NCI-H524 treated with DMSO at 0.1 percent for 48 hours (cell line): ENCODE data around the gene ADAM23.
"Not testable (repeated sequence)": the region's sequence is repeated elsewhere in the genome, so short reads cannot be mapped to it uniquely, and the experiment has no call there.

Source experiments
- DNase-seq: peaks from one replicate; lab custom pipeline; 2025; lab: John Stamatoyannopoulos, UW

Gene ADAM23

GRCh38 chr2:206442833-206443734 is at the start of gene ADAM23:
ADAM23 (plus strand) TSS chr2:206443532; CDS start chr2:206443867, 335 bp downstream.
- no peak for DNase-seq

- no peak for DNase-seq
These were observed 47.1 kb upstream of the ADAM23 start for GRCh38 chr2:206396211-206396610.

- not testable (repeated sequence) for DNase-seq
These were observed 40.3 kb upstream of the ADAM23 start for GRCh38 chr2:206402956-206403569.

- DNase-seq, result no peak
These were observed 34.7 kb upstream of the ADAM23 start for GRCh38 chr2:206408323-206409320.

GRCh38 chr2:206410714-206411113 is 32.6 kb upstream of the ADAM23 start:
- DNase-seq, result no peak

GRCh38 chr2:206415618-206416243 is 27.6 kb upstream of the ADAM23 start:
- no peak for DNase-seq

GRCh38 chr2:206418968-206419367 is 24.4 kb upstream of the ADAM23 start:
- no peak for DNase-seq

- no peak for DNase-seq
These were observed 22.6 kb upstream of the ADAM23 start for GRCh38 chr2:206420721-206421120.

- no peak for DNase-seq
These were observed 20.8 kb upstream of the ADAM23 start for GRCh38 chr2:206422493-206422892.

- no peak for DNase-seq
These were observed 20.2 kb upstream of the ADAM23 start for GRCh38 chr2:206423147-206423546.

GRCh38 chr2:206424134-206424533 is 19.2 kb upstream of the ADAM23 start:
- DNase-seq, result no peak

- no peak for DNase-seq
These were observed 14.5 kb upstream of the ADAM23 start for GRCh38 chr2:206428783-206429182.

- no peak for DNase-seq
These were observed 12.9 kb upstream of the ADAM23 start for GRCh38 chr2:206430452-206430851.

- DNase-seq, result no peak
These were observed 11.9 kb upstream of the ADAM23 start for GRCh38 chr2:206431439-206431838.

GRCh38 chr2:206432193-206433082 is 10.9 kb upstream of the ADAM23 start:
- DNase-seq, result no peak

- no peak for DNase-seq
These were observed 10.1 kb upstream of the ADAM23 start for GRCh38 chr2:206433190-206433589.

GRCh38 chr2:206433686-206434085 is 9.6 kb upstream of the ADAM23 start:
- DNase-seq, result no peak

GRCh38 chr2:206435742-206436141 is 7.6 kb upstream of the ADAM23 start:
- DNase-seq, result no peak

- no peak for DNase-seq
These were observed 5.1 kb upstream of the ADAM23 start for GRCh38 chr2:206438196-206438724.

GRCh38 chr2:206442474-206442832 is 879 bp upstream of the ADAM23 start:
- no peak for DNase-seq
